Measurements from ENCODE around the gene LRRC1. TPM values are rescaled to one million over a fixed set of nuclear protein-coding genes. Genes with fewer than 3 reads are reported as not detected.

The LRRC1 gene
- total RNA-seq, 1 experiment from 2014 or later = 7.9 TPM

- no peak for DNase-seq (ENCODE audit: low spot score)
These were observed 51.4 kb downstream of the LRRC1 start for GRCh38 chr6:53846250-53846649.

GRCh38 chr6:53847796-53848314, 53.0 kb downstream of the LRRC1 start:
- no peak for DNase-seq (ENCODE audit: low spot score)

- no peak for DNase-seq (ENCODE audit: low spot score)
These were observed 55.7 kb downstream of the LRRC1 start for GRCh38 chr6:53850527-53850926.

- DNase-seq (ENCODE audit: low spot score) = no peak
These were observed 56.8 kb downstream of the LRRC1 start for GRCh38 chr6:53851561-53851960.

GRCh38 chr6:53852805-53853204, 58.0 kb downstream of the LRRC1 start:
- DNase-seq (ENCODE audit: low spot score) = no peak

- no peak for DNase-seq (ENCODE audit: low spot score)
These were observed 60.2 kb downstream of the LRRC1 start for GRCh38 chr6:53854843-53855567.

GRCh38 chr6:53855940-53856339, 61.1 kb downstream of the LRRC1 start:
- no peak for DNase-seq (ENCODE audit: low spot score)

- DNase-seq (ENCODE audit: low spot score) = no peak
These were observed 62.7 kb downstream of the LRRC1 start for GRCh38 chr6:53857318-53858094.

GRCh38 chr6:53858196-53858595, 63.4 kb downstream of the LRRC1 start:
- no peak for DNase-seq (ENCODE audit: low spot score)

GRCh38 chr6:53858913-53859312, 64.1 kb downstream of the LRRC1 start:
- DNase-seq (ENCODE audit: low spot score) = no peak

GRCh38 chr6:53860511-53860910, 65.7 kb downstream of the LRRC1 start:
- DNase-seq (ENCODE audit: low spot score) = no peak

- DNase-seq (ENCODE audit: low spot score) = no peak
These were observed 66.7 kb downstream of the LRRC1 start for GRCh38 chr6:53861518-53861917.

- DNase-seq (ENCODE audit: low spot score) = peak; percentile 40
These were observed 68.1 kb downstream of the LRRC1 start for GRCh38 chr6:53862662-53863462.

GRCh38 chr6:53864781-53865180, 70.0 kb downstream of the LRRC1 start:
- no peak for DNase-seq (ENCODE audit: low spot score)

- no peak for DNase-seq (ENCODE audit: low spot score)
These were observed 71.4 kb downstream of the LRRC1 start for GRCh38 chr6:53866226-53866625.

- no peak for DNase-seq (ENCODE audit: low spot score)
These were observed 73.8 kb downstream of the LRRC1 start for GRCh38 chr6:53868626-53869025.

- peak; percentile 23 for DNase-seq (ENCODE audit: low spot score)
These were observed 75.2 kb downstream of the LRRC1 start for GRCh38 chr6:53869964-53870363.

GRCh38 chr6:53873922-53874321, 79.1 kb downstream of the LRRC1 start:
- DNase-seq (ENCODE audit: low spot score) = no peak

- no peak for DNase-seq (ENCODE audit: low spot score)
These were observed 80.2 kb downstream of the LRRC1 start for GRCh38 chr6:53874964-53875363.

- no peak for DNase-seq (ENCODE audit: low spot score)
These were observed 82.3 kb downstream of the LRRC1 start for GRCh38 chr6:53877151-53877550.

GRCh38 chr6:53878808-53879207, 84.0 kb downstream of the LRRC1 start:
- DNase-seq (ENCODE audit: low spot score) = no peak

- DNase-seq (ENCODE audit: low spot score) = no peak
These were observed 84.8 kb downstream of the LRRC1 start for GRCh38 chr6:53879608-53880007.
